Stimulated activated CD8-positive, alpha-beta memory T cell treated with anti-CD3 and anti-CD28 coated beads, Interleukin-2, amount 100 ng/mL, for 1 hour (primary cell): ENCODE measurements around the gene S100G.

ENCODE experiments used
- DNase-seq, 2 donors: peaks; one replicate each; pipeline ENCODE4 v3.0.0-alpha.2; 2020; ENCODE audit warnings: low read depth in 2 of 2

The S100G gene

DNA sequence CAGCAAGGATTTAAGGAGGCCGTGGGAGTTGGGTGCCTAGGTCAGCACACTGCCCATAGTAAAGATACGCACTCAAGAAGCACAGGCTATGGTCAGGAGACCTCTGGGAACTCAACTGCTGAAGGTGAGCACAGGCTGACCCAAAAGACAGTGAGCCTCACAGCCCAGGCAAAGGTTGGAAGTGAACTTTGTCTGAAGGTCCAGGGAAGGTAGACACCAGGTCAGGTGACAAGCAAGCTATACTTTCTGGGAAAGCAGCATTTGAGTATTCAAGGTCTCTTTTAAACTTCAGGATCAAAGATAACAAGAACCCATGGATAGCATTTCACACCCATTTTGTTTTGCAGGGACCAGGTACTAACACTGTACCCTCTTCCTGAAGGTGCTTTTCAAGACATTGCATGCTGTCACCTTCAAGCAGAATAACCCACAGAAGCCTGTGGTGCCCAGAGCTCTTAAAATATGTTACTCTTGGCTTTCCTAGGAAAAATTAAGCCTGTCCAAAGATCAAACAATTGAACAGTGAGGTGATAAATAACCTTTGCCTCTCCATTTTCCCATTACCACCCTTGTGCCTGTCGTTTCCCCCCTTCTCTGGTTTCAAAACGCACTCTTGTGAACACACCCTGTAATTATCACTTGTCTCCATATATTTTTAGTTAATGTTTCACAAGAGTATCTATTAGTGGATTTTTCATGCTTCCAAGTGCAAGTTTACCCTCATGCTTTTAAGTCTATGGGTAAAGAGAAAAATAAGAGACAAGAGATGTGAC, 3.4 kb upstream of the S100G start:
- DNase-seq, result no peak

DNA sequence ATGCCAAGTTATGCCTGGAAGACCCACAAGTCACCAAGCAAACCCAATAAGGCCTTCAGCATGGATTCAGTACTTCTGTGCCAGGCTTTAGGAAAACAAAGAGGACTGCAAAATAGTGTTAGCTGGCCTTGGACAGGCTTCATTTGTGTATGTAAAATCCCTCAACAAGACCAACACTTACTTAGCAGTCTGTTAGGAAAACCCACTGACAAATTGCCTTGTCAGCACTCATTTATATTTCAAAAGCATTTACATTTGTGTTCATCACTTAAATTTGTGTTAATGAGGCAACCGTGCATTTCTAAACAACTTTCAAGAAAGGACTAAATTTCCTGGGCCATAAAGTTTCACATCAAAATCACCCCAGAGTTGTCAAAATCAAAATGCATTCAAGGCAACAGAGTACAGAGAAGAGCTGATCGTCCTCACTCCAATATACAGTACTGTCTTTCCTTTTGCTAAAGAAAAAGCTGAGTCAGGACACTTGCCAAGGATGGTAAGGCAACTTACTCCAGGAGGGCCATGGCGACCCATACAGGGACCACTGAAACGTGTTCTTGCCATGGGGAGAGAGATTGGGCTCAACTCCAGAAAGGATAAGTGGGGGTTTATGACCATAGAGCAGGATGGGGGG, 1.6 kb downstream of the S100G start:
- no peak for DNase-seq

GRCh38 chrX:16653424-16653823, 3.5 kb downstream of the S100G start:
- DNase-seq, result no peak

DNA sequence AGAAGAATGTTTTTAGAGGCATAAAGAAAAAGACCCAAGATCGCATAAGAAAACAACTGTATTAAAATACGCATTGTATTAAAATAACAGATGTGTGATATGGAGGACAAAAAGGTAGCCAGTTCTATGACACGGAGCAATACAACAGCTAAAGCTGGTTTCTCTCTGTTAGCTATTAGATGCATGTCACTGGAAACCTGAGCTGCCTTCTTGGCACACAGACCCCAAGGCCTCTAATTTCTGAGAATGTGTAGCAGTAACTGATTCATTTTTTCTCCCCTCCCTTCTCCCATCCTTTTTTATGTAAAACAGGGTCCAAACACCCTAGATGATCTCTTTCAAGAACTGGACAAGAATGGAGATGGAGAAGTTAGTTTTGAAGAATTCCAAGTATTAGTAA, 4.1 kb downstream of the S100G start:
- DNase-seq, result no peak

- no peak for DNase-seq
These were observed 8.3 kb downstream of the S100G start for GRCh38 chrX:16658284-16658683.

- no peak for DNase-seq
These were observed 9.4 kb downstream of the S100G start for GRCh38 chrX:16659321-16659720.

DNA sequence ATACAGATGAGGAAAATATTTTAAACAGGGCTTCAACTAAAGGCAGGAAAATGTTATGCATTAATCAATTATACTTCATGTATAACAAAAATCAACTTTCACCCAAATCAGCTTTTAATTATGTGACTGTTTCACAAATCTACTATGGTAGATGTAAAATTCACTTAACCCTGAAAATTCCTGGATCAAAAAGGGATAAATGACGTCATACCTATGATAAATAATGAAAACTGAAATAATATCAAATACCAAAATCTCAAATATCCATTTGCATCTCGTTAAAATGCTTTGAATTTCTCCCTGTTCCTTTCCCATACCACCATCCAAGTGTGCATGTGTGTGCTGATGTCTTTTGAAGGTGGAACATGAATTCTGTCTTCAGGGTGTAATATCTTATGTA, 11.5 kb downstream of the S100G start:
- DNase-seq, result no peak

DNA sequence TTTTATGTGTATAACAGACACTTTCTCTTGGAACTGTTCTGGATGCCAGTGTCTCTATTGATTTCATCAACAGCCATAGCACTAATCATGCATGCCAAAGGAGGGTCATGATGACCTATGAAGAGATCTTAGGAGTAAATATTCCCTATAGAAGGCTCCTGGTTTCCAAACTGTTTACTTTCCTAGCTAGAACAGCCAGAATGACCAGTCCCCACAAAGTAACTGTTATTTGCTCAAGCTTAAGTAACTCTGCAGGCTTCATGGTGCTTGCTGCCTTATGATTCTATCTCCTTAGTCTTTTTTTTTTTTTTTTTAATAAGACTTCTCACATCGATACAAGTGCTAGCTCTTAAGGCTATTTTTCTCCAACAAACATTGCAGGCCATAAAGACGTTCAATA, 12.4 kb downstream of the S100G start:
- no peak for DNase-seq

GRCh38 chrX:16664074-16664473, 14.1 kb downstream of the S100G start:
- DNase-seq, result no peak

GRCh38 chrX:16664626-16665025, 14.7 kb downstream of the S100G start:
- no peak for DNase-seq

DNA sequence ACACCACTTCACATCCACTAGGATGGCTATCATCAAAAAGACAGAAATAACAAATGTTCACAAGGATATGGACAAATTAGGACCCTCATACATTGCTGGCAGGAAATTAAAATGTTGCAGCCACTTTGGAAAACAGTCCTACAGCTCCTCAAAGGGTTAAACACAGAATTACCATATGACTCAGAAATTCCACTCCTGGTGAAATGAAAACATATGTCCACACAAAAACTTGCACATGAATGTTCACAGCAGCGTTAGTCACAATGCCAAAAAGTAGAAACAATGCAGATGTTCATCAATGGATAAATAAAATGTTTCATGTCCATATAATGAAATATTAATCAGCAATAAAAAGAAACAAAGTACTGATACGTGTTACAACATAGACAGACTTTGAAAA, 15.1 kb downstream of the S100G start:
- DNase-seq, result no peak

DNA sequence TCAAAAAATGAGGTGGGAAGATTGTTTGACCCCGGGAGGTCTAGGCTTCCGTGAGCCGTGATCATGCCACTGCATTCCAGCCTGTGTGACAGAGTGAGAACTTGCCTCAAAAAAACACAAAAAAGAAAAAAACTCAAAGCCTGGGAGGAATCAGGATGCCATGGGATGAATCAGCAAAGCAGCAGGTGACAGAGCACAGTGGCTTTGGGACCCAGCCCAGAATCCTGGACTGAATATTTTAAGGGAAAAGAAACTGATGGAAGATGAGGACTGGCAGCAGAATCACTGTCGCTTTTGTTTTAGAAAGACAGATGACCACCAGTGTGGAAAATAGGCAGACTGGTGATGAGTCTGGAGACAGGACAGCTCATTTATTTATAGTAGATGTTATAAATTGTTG, 16.6 kb downstream of the S100G start:
- DNase-seq, result no peak

- no peak for DNase-seq
These were observed 21.0 kb downstream of the S100G start for GRCh38 chrX:16671005-16671404.

- DNase-seq, result no peak
These were observed 28.7 kb downstream of the S100G start for GRCh38 chrX:16678689-16679088.

- DNase-seq, result no peak
These were observed 33.2 kb downstream of the S100G start for GRCh38 chrX:16683007-16683664.

DNA sequence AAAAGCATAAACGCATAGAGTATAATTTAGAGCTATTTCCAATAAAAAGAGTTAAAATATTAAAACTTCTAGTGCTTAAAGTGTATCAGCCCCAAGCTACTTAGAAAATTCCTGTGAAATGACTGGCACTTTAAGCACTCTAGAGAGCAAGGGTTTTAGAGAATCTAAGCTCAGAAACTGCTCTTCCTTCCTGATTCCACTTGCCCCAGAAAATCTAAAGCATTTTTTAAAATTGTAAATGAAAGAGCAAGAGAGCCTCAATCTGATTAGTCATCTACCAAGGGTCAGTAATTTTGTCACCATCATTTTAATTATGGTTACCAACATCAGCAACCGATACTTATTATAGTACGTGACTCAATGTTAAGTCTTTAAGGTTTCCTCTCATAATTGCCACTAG, 37.6 kb downstream of the S100G start:
- no peak for DNase-seq

DNA sequence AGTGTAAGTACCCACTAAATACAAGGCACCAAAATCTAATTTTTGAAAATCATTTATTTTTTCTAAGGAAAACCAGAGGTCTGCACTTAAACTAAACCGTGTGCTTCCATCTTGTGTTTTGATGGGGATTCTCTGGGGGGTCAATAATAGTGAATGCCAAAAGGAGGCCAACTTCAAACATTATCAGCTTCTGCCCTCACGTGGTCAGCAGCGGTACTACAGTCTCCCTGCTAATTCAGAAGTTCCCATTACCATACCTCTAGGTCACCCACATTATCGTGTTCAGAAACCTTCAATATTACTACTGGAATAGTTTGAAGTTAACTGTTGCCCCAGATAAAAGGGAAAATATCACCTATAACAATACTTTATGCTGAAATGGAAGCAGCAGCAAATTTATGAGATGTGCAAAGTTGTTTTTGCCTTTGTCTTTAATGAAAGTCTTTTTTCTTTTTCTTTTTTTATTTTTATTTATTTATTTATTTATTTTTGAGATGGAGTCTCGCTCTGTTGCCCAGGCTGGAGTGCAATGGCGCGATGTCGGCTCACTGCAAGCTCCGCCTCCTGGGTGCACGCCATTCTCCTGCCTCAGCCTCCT, 45.2 kb downstream of the S100G start:
- DNase-seq, result peak; percentile 12 to 37

GRCh38 chrX:16696956-16697355, 47.0 kb downstream of the S100G start:
- DNase-seq, result no peak

DNA sequence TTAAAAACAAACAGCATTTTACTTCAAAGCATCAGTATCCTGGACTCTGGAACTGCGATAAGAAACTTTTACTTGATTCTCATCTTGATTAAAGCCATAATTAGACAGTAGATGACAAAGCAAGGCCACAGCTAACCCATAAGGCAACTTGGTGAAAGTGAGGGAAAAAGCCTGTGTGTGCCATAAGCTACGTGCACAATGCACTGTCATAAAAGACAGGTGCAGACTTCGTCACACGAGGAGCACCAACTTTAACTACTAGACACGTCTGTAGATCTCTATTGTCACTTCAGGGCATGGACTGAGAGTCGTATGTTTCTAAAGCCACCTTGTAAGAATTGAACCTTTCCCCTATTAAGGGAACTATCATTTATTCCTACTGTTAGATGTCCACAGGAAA, 49.4 kb downstream of the S100G start:
- no peak for DNase-seq

GRCh38 chrX:16700734-16701133, 50.8 kb downstream of the S100G start:
- DNase-seq, result no peak

GRCh38 chrX:16702700-16703599, 53.0 kb downstream of the S100G start:
- DNase-seq, result no peak
